Measurements from ENCODE around the gene SLC25A48. TPM values are rescaled to one million over a fixed set of nuclear protein-coding genes. Genes with fewer than 3 reads are reported as not detected.

Gene SLC25A48
- total RNA-seq, 2 experiments from 2014 or later = not detected

- CTCF ChIA-PET = interaction anchor here (1.0 to 2.1 kb wide), 2 partner anchors 25 to 29 kb away, joined by 3 to 8 read pairs; no protein-coding TSS in a partner anchor
- intact Hi-C loops (cut with micrococcal nuclease) = no loop called here
- H3K9me3 Mint-ChIP-seq = no peaks in the 10 kb centered on the region
These were observed 85.7 kb downstream of the SLC25A48 start for GRCh38 chr5:135920199-135920598.

GRCh38 chr5:135921388-135921787 is 86.9 kb downstream of the SLC25A48 start:
- peaks cover 42% of the 10 kb centered on the region for H3K27me3 Mint-ChIP-seq
- H3K4me1 Mint-ChIP-seq (ENCODE audit: low read depth) = peaks cover 2% of the 10 kb centered on the region
- intact Hi-C loops (cut with micrococcal nuclease) = no loop called here
- H3K36me3 Mint-ChIP-seq = no peaks in the 10 kb centered on the region
- POLR2A ChIA-PET = interaction anchor here (1.6 kb wide), 1 partner anchor 31 kb away, joined by 4 read pairs; no protein-coding TSS in a partner anchor
- no peak overlapping the region for H3K27ac Mint-ChIP-seq
- DNase-seq = no peak
- H3K4me3 Mint-ChIP-seq = no peak overlapping the region
- CTCF ChIA-PET = interaction anchor here (1.0 to 2.1 kb wide), 2 partner anchors 24 to 30 kb away, joined by 3 to 8 read pairs; no protein-coding TSS in a partner anchor
- H3K9me3 Mint-ChIP-seq = no peaks in the 10 kb centered on the region

More at GRCh38 chr5:135920199-135920598, 85.7 kb downstream of the SLC25A48 start:
- Mint-ChIP-seq H3K27me3 (peaks cover 37% of the 10 kb centered on the region), H3K36me3 (no peaks in the 10 kb centered on the region), H3K27ac (no peak overlapping the region), H3K4me1 (ENCODE audit: low read depth) (peaks cover 11% of the 10 kb centered on the region), H3K4me3 (no peak overlapping the region)
- DNase-seq = no peak
- POLR2A ChIA-PET = interaction anchor here (1.6 kb wide), 1 partner anchor 30 kb away, joined by 4 read pairs; no protein-coding TSS in a partner anchor

GRCh38 chr5:135930029-135930948 is 95.8 kb downstream of the SLC25A48 start:
- H3K4me3 Mint-ChIP-seq = no peak overlapping the region
- H3K27ac Mint-ChIP-seq = no peak overlapping the region
- peaks cover 3% of the 10 kb centered on the region for H3K4me1 Mint-ChIP-seq (ENCODE audit: low read depth)
- H3K27me3 Mint-ChIP-seq = peaks cover 47% of the 10 kb centered on the region
- no peaks in the 10 kb centered on the region for H3K36me3 Mint-ChIP-seq
- no peak for DNase-seq
- CTCF ChIA-PET = no interaction called here
- POLR2A ChIA-PET = no interaction called here
- intact Hi-C loops (cut with micrococcal nuclease) = no loop called here
- H3K9me3 Mint-ChIP-seq = no peaks in the 10 kb centered on the region

GRCh38 chr5:135930949-135931295 is 96.5 kb downstream of the SLC25A48 start:
- intact Hi-C loops (cut with micrococcal nuclease) = no loop called here
- peaks cover 3% of the 10 kb centered on the region for H3K4me1 Mint-ChIP-seq (ENCODE audit: low read depth)
- DNase-seq = no peak
- no peaks in the 10 kb centered on the region for H3K9me3 Mint-ChIP-seq
- H3K4me3 Mint-ChIP-seq = no peak overlapping the region
- H3K36me3 Mint-ChIP-seq = no peaks in the 10 kb centered on the region
- H3K27ac Mint-ChIP-seq = no peak overlapping the region
- peaks cover 46% of the 10 kb centered on the region for H3K27me3 Mint-ChIP-seq
- POLR2A ChIA-PET = no interaction called here
- CTCF ChIA-PET = no interaction called here

GRCh38 chr5:135934939-135935338 is 100.5 kb downstream of the SLC25A48 start:
- intact Hi-C loops (cut with micrococcal nuclease) = no loop called here
- no peak overlapping the region for H3K27ac Mint-ChIP-seq
- POLR2A ChIA-PET = no interaction called here
- peaks cover 3% of the 10 kb centered on the region for H3K4me1 Mint-ChIP-seq (ENCODE audit: low read depth)
- no peak for DNase-seq
- no peak overlapping the region for H3K4me3 Mint-ChIP-seq
- CTCF ChIA-PET = interaction anchor here (1.0 to 2.3 kb wide), 2 partner anchors 10 to 277 kb away, joined by 3 to 15 read pairs; no protein-coding TSS in a partner anchor
- no peaks in the 10 kb centered on the region for H3K9me3 Mint-ChIP-seq
- H3K36me3 Mint-ChIP-seq = no peaks in the 10 kb centered on the region
- peaks cover 24% of the 10 kb centered on the region for H3K27me3 Mint-ChIP-seq

- Mint-ChIP-seq H3K9me3 (no peaks in the 10 kb centered on the region), H3K4me3 (no peak overlapping the region), H3K27ac (no peak overlapping the region), H3K4me1 (ENCODE audit: low read depth) (no peaks in the 10 kb centered on the region), H3K36me3 (no peaks in the 10 kb centered on the region), H3K27me3 (peaks cover 15% of the 10 kb centered on the region)
- CTCF ChIA-PET = interaction anchor here (1.1 to 2.3 kb wide), 3 partner anchors 8 to 274 kb away, joined by 3 to 15 read pairs (median 3); no protein-coding TSS in a partner anchor
- POLR2A ChIA-PET = interaction anchor here (0.5 kb wide), 1 partner anchor 252 kb away, joined by 3 read pairs; no protein-coding TSS in a partner anchor
- no peak for DNase-seq
- intact Hi-C loops (cut with micrococcal nuclease) = no loop called here
These were observed 102.9 kb downstream of the SLC25A48 start for GRCh38 chr5:135937245-135937911.

Small RNA genes within 50 kb of the gene (microRNA-seq; reads per million reads assigned to microRNA genes)
- not detected for gene MIR5692C1 (ENCODE audit: borderline microRNAs expressed, borderline number of aligned reads, borderline replicate concordance)

Other genes starting within 250 kb of the SLC25A48 start
- gene IL9, start 61.2 kb downstream of the SLC25A48 start, total RNA-seq = 100 to 1,000 TPM; 123 to 136 TPM
- not detected for gene LECT2, start 120.3 kb downstream of the SLC25A48 start, total RNA-seq
- gene TGFBI, start 194.3 kb downstream of the SLC25A48 start, total RNA-seq = under 1 TPM; 0.58 to 0.97 TPM

All from activated CD4-positive, alpha-beta memory T cell treated with anti-CD3 and anti-CD28 coated beads for 36 hours (primary cell).